GM18505 (cell line): ENCODE data around the gene AKR1C2.
"Not testable (repeated sequence)": the region's sequence is repeated elsewhere in the genome, so short reads cannot be mapped to it uniquely, and the experiment has no call there.

Experiments
- ATAC-seq: cut with Tn5 transposase; IDR thresholded peaks from one replicate; pipeline ENCODE4 v1.9.1; 2021; ENCODE audit not compliant: unreplicated experiment
- POLR2A ChIP-seq: IDR thresholded peaks from 4 replicates; pipeline ENCODE4 v1.6.1; 2011; ENCODE audit warnings: borderline replicate concordance; ENCODE audit not compliant: insufficient read depth, insufficient read length; ENCODE audit errors: extremely low read depth

AKR1C2 gene

GRCh38 chr10:5003127-5004029 is at the start of gene AKR1C2:
Gene AKR1C2 (minus strand): TSS chr10:5003857. CDS start chr10:5003835, 22 bp downstream.
- ATAC-seq = not testable (repeated sequence)

GRCh38 chr10:5052951-5053500 is 49.4 kb upstream of the AKR1C2 start:
- ATAC-seq = not testable (repeated sequence)

GRCh38 chr10:5047912-5048628 is 44.4 kb upstream of the AKR1C2 start:
- TF ChIP-seq POLR2A = no peak
- ATAC-seq = no peak

- ATAC-seq = not testable (repeated sequence)
Observed at GRCh38 chr10:5047055-5047454, 43.4 kb upstream of the AKR1C2 start.

GRCh38 chr10:5046410-5046809 is 42.8 kb upstream of the AKR1C2 start:
- no peak for ATAC-seq
- TF ChIP-seq POLR2A = no peak

- TF ChIP-seq POLR2A = no peak
- ATAC-seq = no peak
Observed at GRCh38 chr10:5045095-5045494, 41.4 kb upstream of the AKR1C2 start.

GRCh38 chr10:5043716-5044115 is 40.1 kb upstream of the AKR1C2 start:
- ATAC-seq = no peak
- no peak for TF ChIP-seq POLR2A

GRCh38 chr10:5042922-5043321 is 39.3 kb upstream of the AKR1C2 start:
- ATAC-seq = no peak

GRCh38 chr10:5041471-5042023 is 37.9 kb upstream of the AKR1C2 start:
- no peak for TF ChIP-seq POLR2A
- ATAC-seq = no peak

More at GRCh38 chr10:5042922-5043321, 39.3 kb upstream of the AKR1C2 start:
- no peak for TF ChIP-seq POLR2A

GRCh38 chr10:5040781-5041470 is 37.3 kb upstream of the AKR1C2 start:
- no peak for ATAC-seq
- TF ChIP-seq POLR2A = no peak

GRCh38 chr10:5040010-5040673 is 36.5 kb upstream of the AKR1C2 start:
- ATAC-seq = no peak
- no peak for TF ChIP-seq POLR2A

- TF ChIP-seq POLR2A = no peak
Observed at GRCh38 chr10:5038733-5039132, 35.1 kb upstream of the AKR1C2 start.

GRCh38 chr10:5038101-5038500 is 34.4 kb upstream of the AKR1C2 start:
- no peak for ATAC-seq
- TF ChIP-seq POLR2A = no peak

More at GRCh38 chr10:5038733-5039132, 35.1 kb upstream of the AKR1C2 start:
- ATAC-seq = no peak
